HG03571 (cell line): ENCODE results near the gene ZNF653.
A peak's percentile ranks its signal among the peaks of the same experiment; 100 is the strongest.
"Not testable (repeated sequence)": the region's sequence is repeated elsewhere in the genome, so short reads cannot be mapped to it uniquely, and the experiment has no call there.

Experiments
- ATAC-seq: cut with Tn5 transposase; IDR thresholded peaks from one replicate; pipeline ENCODE4 v1.9.1; 2021; ENCODE audit not compliant: unreplicated experiment

Gene ZNF653

GRCh38 chr19:11435833-11436313, 69.8 kb downstream of the ZNF653 start:
- ATAC-seq = no peak

- ATAC-seq = peak; percentile 91
These were observed 70.4 kb downstream of the ZNF653 start, which contains the start of the genes ODAD3 and PRKCSH for GRCh38 chr19:11435057-11435832. Gene ODAD3, minus strand, starts transcription at chr19:11435121. Its CDS starts 105 bp downstream, at chr19:11435016. Gene PRKCSH, plus strand, starts transcription at chr19:11435635. Its CDS starts 483 bp downstream, at chr19:11436118.

- ATAC-seq = no peak
These were observed 71.0 kb downstream of the ZNF653 start for GRCh38 chr19:11434703-11435056.

GRCh38 chr19:11433526-11433925, 72.1 kb downstream of the ZNF653 start:
- not testable (repeated sequence) for ATAC-seq
